ENCODE results near the gene GALT.

- TF ChIP-seq CBX5 (CRISPR knock-in tag; IDR thresholded peaks at IDR 0.05; ENCODE audit: borderline replicate concordance) = no peak
- TF ChIP-seq, protein P1, sequence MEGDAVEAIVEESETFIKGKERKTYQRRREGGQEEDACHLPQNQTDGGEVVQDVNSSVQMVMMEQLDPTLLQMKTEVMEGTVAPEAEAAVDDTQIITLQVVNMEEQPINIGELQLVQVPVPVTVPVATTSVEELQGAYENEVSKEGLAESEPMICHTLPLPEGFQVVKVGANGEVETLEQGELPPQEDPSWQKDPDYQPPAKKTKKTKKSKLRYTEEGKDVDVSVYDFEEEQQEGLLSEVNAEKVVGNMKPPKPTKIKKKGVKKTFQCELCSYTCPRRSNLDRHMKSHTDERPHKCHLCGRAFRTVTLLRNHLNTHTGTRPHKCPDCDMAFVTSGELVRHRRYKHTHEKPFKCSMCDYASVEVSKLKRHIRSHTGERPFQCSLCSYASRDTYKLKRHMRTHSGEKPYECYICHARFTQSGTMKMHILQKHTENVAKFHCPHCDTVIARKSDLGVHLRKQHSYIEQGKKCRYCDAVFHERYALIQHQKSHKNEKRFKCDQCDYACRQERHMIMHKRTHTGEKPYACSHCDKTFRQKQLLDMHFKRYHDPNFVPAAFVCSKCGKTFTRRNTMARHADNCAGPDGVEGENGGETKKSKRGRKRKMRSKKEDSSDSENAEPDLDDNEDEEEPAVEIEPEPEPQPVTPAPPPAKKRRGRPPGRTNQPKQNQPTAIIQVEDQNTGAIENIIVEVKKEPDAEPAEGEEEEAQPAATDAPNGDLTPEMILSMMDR (CRISPR knock-in tag; IDR thresholded peaks at IDR 0.05) = no peak
- TF ChIP-seq YY1 (IDR thresholded peaks at IDR 0.05; ENCODE audit: insufficient read depth, insufficient replicate concordance, low read depth, low read length) = no peak
- TF ChIP-seq CREB1 (IDR thresholded peaks at IDR 0.05) = no peak
- no peak for TF ChIP-seq CREB1 (CRISPR knock-in tag; IDR thresholded peaks at IDR 0.05)
- no peak for TF ChIP-seq PHF8 (CRISPR knock-in tag; IDR thresholded peaks at IDR 0.05)
- TF ChIP-seq MAFK (conservative IDR thresholded peaks at IDR 0.05 in 1 of 2, IDR thresholded peaks at IDR 0.05 in 1 of 2; ENCODE audit: low read length in 2 of 2) = no peak
- no peak for TF ChIP-seq ATF1 (CRISPR knock-in tag; IDR thresholded peaks at IDR 0.05)
- no peak for TF ChIP-seq ZNF446 (CRISPR knock-in tag; IDR thresholded peaks at IDR 0.05)
Observed at GRCh38 chr9:34615132-34615531, 31.3 kb upstream of the GALT start.

Measured in HepG2 (cell line).